Stimulated activated CD8-positive, alpha-beta memory T cell treated with anti-CD3 and anti-CD28 coated beads, Interleukin-4, amount 100 ng/mL, for 4 hours (primary cell): ENCODE measurements around the gene GAS6.
"Not testable (repeated sequence)": the region's sequence is repeated elsewhere in the genome, so short reads cannot be mapped to it uniquely, and the experiment has no call there.

Experiments
- DNase-seq, 2 donors: peaks; one replicate each; pipeline ENCODE4 v3.0.0-alpha.2; 2020; ENCODE audit warnings: low read depth in 2 of 2, low spot score in 1 of 2

Gene GAS6

DNA sequence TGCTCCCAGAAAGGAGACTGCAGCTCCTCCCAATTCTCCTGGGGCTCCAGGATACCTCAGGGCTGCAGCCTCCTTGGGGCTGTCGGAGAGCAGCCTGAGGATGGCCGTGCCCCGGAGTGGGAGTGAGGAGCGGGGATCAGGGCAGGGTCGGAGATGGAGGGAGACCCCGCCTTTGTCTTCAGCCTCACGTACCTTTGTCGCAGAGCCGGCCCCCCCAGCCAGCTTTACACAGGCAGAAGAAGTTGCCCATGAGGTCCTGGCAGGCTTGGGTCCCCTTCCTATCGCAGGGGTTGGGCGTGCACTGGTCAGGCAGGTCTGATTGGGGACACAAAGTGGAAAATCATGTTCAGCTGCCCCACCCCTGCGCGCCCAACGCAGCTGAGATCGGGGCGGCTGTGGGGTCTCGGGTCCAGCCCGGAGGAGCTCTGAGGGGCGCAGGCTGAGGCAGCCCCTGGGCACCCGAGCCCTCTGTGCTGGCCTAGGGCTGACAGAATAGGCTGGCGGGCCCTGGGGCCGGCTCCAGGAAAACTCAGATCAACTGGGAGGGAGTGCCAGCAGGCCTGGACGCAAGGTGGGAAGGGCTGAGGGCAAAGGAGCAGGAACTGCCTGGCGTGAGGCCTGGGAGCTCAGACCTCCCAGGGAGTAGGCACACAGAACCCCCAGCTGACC lies 24.2 kb downstream of the GAS6 start:
- no peak for DNase-seq

DNA sequence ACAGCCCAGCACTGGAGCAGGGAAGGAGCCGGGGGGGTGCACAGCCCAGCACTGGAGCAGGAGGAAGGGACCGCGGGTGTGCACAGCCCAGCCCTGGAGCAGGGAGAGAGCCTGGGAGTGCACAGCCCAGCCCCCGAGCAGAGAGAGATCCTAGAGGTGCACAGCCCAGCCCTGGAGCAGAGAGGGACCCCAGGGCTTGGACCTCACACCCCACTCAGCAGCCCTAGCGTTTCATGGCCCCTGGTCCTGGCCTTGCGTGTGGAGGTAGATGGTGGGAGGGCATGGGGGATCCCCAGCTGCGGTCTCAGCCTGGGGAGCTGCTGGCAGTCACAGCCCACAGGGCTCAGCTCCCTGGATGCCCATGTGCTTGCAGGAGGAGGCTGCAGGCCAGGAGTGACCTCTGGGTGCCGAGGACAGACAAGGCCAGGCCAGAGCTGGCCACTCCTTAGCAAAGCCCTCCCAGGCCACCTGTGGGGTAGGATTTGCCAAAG lies 25.1 kb downstream of the GAS6 start:
- no peak for DNase-seq

DNA sequence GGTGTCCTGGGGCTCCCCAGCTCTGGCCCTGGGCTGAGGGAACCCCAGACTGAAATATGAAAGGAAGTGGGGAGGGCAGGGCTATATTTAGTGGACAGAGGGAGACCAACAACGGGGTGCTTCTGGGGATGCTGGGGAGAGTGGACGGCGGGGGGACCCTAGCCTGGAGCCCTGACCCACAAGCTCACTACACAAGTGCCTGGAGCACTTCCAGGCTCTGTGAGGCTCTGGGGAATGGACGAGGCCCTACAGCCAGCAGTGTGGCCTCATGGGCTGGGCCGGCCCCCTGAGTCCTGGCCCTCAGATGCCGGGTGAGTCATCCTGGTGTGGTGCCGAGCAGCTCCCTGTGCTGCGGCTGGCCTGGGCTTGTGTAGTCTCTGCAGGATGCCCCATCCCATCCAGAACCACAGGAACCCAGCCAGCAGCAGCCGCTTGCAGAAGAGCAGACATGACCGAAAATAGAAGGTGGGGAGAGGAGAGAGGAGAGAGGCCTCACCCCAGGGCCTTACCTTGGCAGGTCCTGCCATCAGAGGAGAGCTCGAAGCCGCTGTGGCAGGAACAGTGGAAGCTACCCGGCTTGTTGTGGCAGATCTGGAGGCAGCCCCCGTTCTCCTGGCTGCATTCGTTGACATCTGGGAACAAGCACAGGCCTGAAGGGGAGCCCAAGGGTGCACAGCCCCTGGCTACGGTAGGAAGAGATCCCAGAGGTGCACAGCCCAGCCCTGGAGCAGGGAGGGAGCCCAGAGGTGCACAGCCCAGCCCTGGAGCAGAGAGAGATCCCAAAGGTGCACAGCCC lies 26.1 kb downstream of the GAS6 start:
- DNase-seq = no peak

DNA sequence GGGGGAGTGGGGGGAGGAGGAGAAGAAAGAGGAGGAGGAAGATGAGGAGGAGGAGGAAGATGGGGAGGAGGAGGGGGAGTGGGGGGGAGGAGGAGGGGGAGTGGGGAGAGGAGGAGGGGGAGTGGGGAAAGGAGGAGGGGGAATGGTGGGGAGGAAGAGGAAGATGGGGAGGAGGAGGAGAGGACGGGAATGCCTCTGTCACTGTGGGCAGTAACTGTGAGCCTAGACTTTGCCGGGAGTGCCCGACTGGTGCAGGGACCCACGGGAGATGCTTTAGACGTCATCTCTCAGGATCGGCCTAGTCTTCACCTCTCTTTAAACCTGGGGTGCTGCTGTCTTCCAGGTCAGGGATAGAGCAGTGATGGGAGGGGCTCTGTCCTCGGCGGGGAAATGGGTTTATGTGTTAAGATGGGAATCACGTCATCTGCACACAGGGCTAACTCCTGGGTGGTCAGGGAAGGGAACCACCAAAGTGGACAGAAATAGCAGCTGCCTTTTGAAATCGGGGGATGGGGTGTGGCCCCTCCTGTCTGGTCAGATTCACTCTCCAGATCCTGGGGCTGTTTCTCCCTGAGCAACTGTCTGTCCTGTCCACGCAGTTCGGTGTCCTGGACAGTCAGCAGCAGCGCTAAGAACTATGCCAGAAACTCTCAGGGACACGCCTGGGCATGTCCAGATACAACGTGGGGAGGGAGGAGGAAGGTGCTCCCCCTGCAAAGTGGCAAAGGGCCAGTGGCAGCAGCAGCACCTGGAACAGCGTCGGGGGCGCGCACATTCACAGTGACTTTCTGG lies 26.9 kb downstream of the GAS6 start:
- no peak for DNase-seq

DNA sequence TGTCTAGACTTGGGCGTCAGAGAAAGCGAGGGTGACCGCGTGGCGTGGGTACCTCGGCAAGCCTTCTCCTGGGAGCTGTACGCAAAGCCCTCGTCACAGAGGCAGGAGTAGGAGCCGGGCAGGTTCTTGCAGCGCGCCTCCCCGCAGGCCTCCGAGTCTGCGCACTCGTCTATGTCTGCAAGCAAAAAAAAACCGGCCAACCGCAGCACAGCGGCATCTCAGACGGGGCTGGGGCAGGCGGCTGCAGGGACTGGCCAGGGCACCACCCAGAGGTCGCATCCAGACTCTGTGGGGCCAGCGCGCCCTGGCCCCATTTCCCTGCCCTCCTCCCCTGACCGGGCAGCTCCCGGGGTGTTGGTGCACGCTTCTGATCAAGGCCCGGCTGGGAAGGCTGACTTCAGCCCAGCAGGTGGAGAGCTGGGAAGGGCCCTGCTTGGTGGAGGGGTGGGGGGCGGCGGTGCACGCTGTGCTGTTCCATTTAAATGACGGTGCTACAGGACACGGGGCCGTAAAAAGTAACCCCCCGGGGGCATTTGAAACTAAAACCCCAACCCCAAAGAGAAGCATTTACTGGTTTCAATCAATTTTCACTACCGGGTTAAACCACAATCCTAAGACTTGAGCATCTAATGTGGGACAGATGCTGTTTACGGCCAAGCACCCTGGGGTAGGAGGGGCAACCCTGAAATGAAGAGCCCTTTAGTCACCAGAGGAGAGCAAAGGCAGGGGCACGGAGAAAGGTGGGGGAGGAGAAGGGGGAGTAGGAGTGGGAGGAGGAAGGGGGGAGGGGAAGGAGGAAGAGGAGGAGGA lies 28.2 kb downstream of the GAS6 start:
- DNase-seq = no peak

DNA sequence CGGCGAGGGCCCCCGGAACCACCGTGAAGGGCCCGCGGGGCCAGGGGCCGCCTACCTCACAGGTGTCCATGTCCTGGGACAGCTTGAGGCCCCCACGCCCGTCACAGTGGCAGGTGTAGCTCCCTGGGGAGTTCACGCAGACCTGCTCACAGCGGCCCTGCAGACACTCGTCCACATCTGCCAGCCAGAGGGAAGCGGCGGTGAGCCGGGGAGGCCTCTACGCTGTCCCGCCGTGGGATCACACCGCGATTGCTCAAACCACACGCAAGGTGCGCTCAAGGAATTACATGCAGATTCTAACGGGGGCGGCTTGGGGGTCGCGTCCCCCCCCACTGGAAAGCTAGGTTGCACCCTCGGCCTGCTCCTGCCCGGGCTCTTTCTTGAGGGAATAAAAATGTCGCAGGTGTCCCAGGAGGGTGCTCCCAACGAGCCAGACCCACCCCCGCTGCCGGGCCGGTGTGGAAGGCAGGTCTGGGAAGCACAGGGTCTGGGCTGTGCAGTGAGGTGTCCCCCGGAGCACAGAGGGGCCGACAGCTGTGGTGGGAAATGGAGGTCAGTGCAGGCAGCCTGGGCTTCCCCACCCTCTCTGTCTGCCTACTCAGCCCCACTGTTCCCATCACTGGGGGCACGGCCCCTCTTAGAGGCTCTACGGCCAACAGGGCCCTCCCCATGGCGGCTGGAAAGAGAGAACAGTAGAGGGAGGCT lies 29.2 kb downstream of the GAS6 start:
- no peak for DNase-seq

DNA sequence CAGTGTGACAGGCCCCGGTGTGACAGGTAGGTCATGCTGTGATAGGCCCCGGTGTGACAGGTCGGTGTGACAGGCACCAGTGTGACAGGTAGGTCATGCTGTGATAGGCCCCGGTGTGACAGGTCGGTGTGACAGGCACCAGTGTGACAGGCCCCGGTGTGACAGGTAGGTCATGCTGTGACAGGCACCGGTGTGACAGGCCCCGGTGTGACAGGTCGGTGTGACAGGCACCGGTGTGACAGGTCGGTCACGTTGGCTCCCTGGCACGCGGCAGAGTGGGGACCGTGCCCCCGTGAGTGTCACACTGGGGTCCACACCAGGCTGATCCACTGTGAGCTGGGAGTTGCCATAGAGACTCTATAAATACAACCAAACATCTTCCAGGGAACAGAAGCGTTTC lies 29.9 kb downstream of the GAS6 start:
- not testable (repeated sequence) for DNase-seq

DNA sequence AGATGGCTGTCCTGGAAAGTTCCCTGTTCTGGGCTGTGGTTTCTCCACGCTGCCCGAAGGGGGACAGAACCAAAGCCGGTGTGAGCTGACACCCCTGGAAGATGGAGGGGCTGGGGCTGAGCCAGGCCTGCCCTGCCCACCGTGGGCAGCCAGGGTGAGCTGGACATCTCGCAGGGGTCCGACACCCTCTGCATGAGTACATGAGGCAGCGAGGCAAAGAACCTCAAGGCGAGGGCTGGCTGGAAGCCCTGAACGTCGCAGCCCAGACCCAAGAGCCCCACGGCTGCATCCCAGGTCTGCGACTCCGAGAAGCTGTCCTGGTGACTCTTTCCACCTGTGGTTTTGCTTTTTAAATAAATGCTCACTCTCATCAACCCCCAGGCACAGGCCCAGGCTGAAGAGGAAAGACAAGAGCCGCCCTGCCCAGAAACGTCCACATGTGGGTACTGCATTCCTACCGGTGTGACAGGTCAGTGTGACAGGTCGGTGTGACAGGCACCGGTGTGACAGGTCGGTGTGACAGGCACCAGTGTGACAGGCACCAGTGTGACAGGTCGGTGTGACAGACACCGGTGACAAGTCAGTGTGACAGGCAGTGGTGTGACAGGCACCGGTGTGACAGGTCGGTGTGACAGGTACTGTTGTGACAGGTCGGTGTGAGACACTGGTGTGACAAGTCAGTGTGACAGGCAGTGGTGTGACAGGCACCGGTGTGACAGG lies 30.6 kb downstream of the GAS6 start:
- DNase-seq = no peak

DNA sequence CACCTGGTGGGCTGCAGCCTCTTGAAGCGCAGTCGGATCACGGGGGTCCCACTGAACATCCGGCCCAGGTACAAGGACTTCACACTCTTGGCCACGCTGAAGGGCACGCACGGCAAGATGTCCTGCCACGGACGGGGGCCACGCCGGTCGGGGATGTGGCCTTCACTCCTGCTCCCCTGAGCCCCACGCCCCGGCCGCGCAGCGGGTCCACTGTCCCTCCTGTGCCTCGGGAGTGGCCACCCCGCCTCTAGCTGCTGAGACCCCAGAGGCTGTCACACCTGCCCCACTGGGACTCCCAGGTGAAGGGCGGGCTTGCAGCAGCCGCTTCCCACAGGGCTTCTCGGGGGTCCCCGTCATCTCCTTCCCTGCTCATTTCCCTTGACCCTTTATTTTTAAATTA lies 31.2 kb downstream of the GAS6 start:
- DNase-seq = no peak

DNA sequence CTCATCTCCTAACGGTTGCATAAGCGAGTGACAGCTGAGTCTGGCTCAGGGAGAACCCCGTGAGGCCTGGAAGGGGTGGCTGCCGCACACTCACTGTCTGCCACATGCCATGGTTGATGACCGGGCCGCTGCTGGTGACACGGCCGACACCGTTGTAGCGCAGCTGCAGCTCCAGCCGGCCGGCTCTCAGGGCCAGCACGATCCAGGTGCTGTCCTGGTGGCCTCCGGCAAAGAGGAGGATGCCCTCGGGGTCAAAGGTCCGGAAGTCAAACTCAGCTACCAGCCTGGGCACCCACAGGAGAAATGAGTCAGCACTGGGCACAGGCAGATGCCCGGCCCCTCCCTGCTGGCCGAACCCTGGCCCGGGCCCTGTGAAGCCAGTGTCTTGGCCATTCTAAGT lies 31.7 kb downstream of the GAS6 start:
- no peak for DNase-seq

DNA sequence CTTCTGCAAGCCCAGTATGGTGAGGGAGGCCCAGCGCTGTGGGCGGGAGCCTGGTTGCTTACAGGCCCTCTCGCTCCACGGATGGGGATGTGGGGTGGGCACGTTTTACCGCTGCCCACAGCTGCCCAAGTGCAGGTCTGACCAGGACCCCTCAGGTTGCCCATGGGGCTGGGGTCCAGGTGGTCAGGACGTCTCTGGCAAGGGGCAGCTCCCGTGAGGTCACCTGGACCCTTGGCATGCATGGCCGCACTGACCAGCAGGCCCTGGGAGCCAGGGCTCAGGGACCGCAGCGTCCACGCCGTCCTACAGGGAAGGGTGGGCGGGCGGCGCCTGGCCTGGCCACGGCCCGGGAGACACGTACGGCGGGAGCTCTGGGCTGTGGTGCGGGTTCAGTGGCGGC lies 32.8 kb downstream of the GAS6 start:
- DNase-seq = no peak

DNA sequence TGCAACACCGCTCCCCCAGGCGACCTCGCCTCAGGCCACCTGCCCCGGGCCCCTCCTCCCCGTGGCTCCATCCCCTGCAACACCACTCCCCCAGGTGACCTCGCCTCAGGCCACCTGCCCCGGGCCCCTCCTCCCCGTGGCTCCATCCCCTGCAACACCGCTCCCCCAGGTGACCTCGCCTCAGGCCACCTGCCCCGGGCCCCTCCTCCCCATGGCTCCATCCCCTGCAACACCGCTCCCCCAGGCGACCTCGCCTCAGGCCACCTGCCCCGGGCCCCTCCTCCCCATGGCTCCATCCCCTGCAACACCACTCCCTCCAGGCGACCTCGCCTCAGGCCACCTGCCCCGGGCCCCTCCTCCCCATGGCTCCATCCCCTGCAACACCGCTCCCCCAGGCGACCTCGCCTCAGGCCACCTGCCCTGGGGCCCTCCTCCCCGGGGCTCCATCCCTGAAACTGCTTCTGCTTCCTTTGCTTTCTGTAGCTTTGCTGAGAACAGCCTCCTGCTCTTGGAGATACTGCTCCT lies 33.4 kb downstream of the GAS6 start:
- not testable (repeated sequence) for DNase-seq

DNA sequence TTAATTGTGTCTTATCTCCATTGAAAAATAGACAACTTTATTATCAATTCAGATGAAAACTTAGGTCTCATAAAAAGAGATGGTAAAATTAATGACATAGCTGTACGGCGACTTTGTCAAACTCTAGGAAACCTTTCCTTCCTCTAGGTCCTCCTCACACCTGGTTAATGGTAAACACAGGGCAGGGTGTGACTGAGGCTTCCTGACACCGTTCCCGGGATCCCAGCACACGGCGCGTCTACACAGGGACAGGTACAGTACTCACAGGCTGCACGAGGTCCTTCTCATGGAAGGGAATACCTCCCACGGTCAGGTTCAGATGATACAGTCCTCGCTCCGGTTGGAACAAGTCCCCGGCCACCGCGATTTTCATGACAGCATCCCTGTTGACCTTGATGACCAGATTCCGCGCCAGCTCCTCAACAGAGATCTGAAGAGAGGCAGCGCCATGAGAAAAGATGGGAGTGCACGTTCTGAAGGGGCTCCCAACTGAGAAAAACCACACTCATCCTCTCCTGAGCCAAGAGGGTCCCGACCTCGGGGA lies 35.5 kb downstream of the GAS6 start:
- no peak for DNase-seq

DNA sequence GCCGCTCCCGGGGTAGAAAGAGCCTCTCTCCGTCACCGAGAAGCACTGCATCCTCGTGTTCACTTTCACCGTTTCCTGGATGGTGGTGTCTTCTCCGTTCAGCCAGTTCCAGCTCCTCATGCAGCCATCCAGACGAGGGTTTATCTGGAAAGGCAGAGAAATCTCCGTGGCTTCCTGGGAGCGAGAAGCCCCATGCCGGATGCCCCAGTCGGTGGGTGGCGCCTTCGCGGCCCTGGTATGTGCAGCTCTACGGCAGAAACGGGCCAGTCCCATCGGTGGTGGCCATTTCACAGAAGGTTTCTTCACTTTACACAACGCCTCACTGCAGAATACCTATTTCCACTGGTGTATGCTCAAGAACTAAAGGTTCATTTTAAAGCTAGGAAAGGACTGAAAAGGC lies 36.9 kb downstream of the GAS6 start:
- DNase-seq = no peak

DNA sequence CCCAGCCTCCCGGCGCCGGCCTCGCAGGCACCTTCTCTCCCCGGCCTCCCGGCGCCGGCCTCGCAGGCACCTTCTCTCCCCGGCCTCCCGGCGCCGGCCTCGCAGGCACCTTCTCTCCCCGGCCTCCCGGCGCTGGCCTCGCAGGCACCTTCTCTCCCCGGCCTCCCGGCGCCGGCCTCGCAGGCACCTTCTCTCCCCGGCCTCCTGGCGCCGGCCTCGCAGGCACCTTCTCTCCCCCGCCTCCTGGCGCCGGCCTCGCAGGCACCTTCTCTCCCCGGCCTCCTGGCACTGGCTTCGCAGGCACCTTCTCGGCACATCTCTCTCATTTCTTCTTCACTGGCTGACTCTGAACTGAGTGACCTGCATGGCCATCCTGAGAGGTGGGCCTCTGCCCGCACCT lies 37.4 kb downstream of the GAS6 start:
- not testable (repeated sequence) for DNase-seq

DNA sequence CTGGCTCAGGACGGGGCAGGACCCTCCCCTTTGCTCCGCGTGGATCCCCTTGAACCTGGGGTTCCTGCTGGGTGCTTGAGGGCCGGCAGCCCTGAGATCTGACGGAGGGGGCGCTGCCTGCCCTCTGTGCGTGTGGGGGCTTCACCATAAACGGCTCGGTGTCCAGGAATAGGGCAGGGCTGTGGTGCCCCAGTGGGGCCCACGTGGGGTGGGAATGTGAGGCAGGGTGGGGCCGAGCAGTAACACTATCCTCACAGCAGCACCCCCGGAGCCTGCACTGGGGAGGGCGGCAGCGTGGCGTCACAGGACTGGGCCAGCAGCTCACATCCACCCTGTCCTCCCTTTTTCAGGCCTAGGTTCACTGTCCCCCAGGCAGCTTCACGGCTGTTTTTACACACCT lies 38.0 kb downstream of the GAS6 start:
- no peak for DNase-seq

DNA sequence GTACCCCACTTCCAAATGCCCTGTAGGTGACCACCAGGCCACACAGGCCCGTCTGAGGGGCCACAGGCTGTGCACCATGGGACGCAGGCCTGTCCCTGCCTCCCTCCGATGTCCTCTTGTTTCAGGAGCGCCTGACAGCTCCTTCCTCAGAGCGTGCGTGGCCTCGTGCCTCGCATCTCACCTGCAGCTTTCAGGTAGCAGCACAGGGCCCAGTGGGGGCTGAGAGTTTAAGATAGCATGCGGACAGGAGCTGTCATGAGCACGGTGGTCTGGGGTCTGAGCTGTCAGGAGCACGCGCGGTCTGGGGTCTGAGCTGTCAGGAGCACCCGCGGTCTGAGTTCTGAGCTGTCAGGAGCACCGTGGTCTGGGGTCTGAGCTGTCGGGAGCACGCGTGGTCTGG lies 40.1 kb downstream of the GAS6 start:
- no peak for DNase-seq

DNA sequence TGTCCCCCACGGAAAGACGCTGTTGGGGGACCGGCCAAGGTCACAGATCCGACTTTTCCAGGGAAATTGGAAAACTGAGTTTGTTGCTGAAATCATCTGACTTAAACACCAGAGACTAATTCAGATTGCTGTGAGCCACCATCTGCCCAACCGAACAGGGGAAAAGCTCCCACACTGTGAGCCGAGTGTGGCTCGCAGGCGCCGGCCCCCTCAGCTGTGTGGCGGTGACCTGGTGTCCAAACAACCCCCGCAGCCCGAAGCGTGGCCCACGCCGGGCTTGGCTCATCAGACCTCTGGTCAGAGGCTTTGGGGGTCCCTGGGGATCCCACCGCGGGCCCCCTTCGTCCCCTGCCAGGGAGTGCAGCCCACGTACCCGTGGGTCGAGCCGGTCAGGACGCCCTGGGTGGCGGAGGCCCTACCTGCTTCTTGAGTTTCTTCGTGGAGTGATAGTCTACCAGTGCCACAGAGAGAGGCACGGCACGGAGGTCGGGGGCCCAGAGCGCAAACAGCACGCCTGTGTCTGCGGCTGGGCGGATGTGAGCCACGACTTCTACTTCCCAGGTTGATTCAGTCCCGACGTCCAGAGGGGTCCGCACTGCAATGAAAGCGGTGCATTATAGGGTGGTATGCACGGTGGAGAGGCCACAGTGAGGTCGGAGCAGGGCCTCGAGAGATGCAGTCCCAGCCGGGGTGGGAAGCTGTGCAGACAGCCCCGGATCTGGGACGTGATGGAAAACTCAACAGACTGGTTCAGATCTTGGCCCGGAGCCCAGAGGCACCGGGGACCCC lies 40.7 kb downstream of the GAS6 start:
- no peak for DNase-seq
